Iris pigment epithelial cell (primary cell): Measurements from ENCODE around the gene ORMDL3.

ENCODE experiments used
- DNase-seq: peaks from one replicate; pipeline ENCODE4 v3.0.0-alpha.2; 2011; ENCODE audit warnings: low read depth

Gene ORMDL3, protein sequence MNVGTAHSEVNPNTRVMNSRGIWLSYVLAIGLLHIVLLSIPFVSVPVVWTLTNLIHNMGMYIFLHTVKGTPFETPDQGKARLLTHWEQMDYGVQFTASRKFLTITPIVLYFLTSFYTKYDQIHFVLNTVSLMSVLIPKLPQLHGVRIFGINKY

DNA sequence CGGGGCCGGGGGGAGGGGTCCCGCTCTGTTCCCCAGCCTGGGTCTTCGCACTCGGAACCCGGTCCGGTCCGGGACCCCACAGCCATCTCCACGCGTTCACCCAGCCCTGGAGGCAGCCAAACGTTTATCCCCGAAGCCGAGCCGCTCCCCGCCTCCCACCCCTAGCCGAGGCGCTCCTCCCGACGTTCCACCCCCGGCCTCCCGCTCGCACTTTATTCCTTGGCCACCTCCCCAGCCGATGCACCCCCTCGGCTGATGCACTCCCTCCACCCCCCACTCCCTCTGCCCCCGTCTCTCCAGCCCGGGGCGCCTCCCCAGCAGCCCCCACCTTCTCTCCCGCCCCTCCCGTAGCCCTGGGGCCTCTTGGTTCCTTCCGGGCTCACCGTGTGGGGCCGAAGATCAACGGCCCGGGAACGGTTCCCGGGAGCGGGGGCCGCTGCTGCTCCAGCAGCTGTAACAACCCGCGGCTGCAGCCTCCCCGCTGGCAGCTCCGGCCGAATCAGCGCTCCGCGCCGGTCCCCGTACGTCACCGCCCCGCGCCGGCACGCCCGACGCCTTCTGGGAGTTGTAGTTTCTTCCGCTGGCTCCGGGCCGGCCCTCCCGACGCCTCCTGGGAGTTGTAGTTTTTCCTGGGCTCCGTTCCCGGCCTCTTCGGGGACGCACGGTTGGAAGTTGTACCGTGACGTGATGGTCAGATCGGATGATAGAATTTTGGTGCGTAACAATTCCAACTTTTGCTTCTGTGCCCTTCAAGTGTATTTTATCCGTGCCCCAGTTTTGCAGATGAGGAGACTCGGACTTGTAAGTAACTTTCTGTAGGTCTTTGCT lies at the start of gene ORMDL3, which contains the start of gene LRRC3C:
Gene ORMDL3, minus strand, starts transcription at position 501 of the 828 bp plus-strand sequence. CDS start 3,398 bp downstream, outside the sequence.
Gene LRRC3C, plus strand, starts transcription at position 632 of the 828 bp plus-strand sequence. CDS start 13,792 bp downstream, outside the sequence.
- DNase-seq, result peak; percentile 93

DNA sequence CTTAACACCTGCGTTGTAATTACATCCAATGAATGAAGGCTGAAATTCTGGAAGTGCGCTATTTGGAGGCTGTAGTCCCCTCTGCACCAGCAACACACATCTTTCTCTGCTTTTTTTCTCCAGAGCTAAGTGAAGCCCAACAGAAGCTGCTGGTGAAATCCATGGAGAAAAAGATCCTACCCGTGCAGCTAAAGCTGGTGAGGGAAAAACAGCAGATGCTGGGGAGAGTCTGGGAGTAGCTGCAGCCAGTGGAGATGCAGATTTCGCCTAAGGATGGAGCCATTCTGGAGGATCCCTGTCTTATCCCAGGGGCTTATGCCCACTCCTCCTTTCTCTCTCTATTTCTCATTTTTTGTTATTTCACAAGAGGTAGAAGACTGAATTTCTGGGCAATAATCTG lies 48.4 kb upstream of the ORMDL3 start:
- DNase-seq, result no peak

DNA sequence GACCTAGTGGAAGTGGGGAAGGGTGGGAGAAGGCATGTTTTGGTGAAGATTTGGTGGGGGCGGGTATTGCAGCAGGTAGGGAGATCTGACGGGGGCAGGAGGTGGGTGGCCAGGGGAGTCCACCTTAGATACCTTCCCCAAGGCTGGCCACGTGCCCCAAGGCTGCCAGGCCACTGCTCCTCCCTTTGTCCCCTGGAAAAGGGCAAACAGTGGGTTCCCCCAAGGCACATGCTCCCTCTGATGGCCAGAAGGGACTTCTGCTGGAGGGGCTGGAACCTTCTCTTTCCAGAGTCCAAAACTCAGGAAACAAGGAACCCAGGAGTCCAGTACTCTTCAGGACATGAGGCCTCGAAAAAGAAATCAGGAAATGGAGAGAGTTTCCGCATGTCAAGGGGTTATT lies 47.0 kb upstream of the ORMDL3 start:
- no peak for DNase-seq

DNA sequence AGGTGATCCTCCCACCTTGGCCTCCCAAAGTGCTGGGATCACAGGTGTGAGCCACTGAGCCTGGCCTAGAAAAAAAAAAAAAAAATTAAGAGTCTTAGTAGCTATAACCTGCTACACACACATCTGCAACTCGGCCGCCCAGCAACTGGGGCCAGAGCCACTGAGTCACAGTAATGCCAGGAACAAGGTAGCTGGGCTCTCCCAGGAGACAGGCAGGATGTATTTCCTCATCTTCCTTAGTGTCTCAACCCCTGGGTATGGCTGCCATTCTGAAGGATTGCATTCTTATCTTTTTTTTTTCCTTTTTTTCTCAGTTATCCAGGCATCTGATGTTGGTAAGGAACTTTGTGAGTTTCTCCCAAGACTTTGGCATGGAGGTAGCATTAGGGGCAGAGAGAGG lies 46.1 kb upstream of the ORMDL3 start:
- peak; percentile 65 for DNase-seq

GRCh38 chr17:39972271-39972670 lies 44.9 kb upstream of the ORMDL3 start:
- no peak for DNase-seq

DNA sequence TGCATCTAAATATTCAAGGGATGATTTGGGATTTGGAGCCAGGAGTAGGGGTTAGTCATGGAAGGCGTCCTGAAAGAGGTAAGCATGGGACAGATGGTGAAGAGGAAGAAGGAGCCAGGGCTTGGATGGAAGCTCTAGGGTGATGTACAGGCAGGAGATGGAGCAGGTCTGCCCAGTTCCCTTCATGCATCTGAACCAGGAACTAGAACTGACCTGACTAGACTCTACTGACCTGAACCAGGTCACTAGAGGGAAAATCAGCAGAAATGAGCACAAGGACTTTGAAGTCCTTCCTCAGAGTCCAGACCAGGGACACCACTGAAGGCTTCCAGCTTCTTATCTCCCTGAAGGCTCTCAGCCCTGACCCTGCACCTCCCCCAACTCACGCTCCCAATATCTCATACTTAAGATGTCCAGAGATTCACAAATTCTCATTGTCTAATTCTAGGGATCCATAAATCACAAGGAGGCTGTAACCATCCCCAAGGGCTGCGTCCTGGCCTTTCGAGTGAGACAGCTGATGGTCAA lies 43.7 kb upstream of the ORMDL3 start:
- DNase-seq, result no peak

DNA sequence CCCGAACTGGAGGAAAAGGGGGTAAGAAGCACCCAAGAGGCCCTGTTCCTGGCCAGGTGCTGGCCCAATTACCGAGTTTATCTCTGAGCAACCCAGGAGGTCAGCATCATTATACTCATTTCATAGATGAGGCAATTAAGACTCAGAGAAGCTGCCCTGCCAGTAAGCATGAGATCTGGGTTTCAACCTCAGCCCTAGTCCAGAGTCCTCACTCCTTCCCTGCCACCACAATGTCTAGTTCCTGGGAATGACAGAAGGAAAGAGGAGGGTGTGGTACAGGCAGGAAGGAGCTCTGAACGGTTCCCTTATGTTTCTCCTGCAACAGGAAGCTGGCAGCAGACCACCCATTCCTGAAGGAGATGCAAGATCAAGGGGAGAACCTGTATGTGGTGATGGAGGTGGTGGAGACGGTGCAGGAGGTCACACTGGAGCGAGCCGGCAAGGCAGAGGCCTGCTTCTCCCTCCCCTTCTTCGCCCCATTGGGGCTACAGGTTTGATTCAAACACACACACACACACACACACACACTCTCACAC lies 42.8 kb upstream of the ORMDL3 start:
- no peak for DNase-seq

GRCh38 chr17:39969375-39969774 lies 42.0 kb upstream of the ORMDL3 start:
- no peak for DNase-seq

GRCh38 chr17:39968761-39969160 lies 41.4 kb upstream of the ORMDL3 start:
- DNase-seq, result no peak

DNA sequence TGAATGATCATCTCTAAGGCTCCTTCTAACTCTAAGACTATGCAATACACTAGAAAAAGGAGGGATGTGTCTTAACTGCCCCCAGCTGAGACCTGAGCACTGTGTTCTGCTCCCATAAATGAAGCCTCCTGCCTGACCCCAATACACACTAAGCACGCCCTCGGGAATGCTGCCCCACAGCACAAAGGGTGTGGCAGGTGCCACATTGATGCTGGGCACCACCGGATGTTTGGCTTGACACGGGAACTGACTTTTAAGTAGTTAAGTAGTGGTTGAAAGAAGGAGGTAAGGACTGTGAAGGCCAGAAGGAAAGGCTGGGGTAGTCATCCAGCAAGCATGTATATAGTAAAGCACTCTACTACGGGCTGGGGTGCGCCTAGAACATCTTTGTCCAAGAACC lies 39.4 kb upstream of the ORMDL3 start:
- DNase-seq, result no peak

DNA sequence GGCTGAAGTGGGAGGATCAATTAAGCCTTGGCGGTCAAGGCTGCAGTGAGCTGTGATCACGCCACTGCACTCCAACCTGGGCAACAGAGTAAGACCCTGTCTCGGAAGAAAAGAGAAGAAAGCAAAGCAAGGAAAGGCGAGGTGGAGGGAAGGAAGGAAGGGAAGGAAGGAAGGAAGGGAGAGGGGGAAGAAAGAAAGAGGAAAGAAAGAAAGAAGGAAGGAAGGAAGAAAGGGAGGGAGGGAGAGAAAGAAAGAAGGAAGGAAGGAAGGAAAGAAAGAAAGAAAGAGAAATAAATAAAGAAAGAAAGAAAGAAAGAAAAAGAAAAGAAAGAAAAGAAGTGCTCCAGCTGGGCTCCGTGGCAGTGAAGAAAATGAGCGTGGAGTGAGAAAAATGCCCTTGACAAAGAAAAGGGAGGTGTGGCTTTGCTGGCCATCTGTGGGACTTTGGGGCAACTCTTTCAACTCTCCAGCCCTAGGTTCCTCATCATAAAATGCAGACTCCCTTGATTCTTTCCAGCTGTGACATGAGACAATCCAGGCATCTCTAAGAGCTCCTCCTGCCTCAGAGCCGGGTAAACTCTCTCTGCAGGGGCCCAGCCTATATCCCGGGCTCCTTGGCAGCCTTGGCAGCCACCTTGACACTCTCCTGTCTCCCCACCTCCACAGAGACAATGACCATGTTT lies 37.8 kb upstream of the ORMDL3 start:
- no peak for DNase-seq

DNA sequence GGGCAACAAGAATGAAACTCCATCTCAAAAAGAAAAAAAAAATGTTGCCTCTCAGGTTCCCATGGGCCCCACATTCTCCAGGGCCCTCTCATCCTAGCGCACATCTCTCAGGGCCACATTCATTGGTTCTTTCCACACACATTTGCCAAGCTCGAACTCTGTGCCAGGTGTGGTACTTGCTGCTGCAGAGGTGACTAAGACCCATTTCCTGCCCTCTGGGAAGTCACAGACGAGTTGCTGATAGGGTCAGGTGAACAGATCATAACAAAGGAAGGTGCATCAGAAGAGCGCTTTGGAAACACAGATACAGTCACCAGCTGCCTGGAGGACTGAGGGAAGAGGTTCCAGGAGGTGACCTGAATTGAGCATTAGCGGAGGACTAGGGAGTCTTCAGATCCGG lies 36.4 kb upstream of the ORMDL3 start:
- no peak for DNase-seq

GRCh38 chr17:39962642-39963220 lies 35.3 kb upstream of the ORMDL3 start, which contains the start of gene GSDMA:
GSDMA (plus strand) TSS chr17:39963004; CDS start chr17:39965688, 2,684 bp downstream.
- no peak for DNase-seq

- DNase-seq, result no peak
Measured at GRCh38 chr17:39960524-39961041, 33.2 kb upstream of the ORMDL3 start.

GRCh38 chr17:39955726-39956225 lies 28.4 kb upstream of the ORMDL3 start:
- no peak for DNase-seq

DNA sequence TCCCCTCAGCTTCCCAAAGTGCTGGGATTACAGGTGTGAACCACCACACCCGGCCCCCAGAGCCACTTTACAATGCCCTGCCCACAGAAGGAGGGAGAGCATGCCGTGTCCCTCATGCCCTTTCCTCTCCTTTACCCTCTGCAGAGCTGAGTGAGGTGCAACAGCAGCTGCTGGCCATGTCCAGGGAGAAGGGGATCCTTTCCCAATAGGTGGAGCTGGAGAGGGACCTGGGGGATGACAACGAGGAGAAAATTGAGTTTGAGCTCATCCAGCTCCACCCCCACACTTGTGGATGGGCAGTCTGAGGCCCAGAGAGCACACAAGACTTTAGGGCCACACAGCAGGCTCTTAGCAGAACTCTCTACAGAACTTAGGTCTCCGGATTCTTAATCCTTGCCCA lies 27.5 kb upstream of the ORMDL3 start:
- no peak for DNase-seq

- DNase-seq, result no peak
Measured at GRCh38 chr17:39953471-39953888, 26.1 kb upstream of the ORMDL3 start.

DNA sequence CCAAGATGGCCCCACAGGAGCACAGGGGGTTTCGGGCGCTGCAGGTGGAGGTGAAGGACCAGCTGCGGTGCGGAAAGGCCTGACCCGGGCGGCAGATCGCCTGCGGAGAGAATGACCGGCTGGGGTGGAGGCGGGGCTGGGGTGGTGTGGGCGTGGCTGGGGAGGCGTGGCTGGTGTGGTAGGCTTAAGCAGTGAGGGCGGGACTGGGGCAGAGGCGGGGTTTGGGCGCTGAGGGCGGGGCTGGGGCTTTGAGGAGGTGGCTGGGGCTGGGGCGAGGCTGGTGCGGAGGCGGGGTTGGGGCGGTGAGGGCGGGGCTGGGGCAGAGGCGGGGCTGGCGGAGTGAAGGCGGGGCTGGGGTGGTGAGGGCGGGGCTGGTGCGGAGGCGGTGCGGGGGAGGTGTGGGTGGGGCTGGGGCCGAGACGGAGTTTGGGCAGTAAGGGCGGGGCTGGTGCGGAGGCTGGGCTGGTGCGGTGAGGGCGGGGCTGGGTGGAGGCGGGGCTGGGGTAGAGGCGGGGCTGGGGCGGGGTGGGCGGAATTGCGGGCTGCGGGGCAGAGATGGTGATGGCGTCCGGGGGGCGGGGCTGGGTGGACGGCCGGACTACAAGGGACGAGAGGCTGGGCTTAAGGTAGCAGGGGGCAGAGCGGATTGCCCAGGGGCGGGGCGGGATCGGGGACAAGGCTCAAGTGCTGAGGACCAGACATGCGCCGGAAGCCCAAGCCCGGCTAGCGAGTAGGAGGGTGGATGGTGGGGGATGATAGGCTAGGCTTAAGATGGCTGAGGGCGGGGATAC lies 25.5 kb upstream of the ORMDL3 start:
- DNase-seq, result peak; percentile 96

DNA sequence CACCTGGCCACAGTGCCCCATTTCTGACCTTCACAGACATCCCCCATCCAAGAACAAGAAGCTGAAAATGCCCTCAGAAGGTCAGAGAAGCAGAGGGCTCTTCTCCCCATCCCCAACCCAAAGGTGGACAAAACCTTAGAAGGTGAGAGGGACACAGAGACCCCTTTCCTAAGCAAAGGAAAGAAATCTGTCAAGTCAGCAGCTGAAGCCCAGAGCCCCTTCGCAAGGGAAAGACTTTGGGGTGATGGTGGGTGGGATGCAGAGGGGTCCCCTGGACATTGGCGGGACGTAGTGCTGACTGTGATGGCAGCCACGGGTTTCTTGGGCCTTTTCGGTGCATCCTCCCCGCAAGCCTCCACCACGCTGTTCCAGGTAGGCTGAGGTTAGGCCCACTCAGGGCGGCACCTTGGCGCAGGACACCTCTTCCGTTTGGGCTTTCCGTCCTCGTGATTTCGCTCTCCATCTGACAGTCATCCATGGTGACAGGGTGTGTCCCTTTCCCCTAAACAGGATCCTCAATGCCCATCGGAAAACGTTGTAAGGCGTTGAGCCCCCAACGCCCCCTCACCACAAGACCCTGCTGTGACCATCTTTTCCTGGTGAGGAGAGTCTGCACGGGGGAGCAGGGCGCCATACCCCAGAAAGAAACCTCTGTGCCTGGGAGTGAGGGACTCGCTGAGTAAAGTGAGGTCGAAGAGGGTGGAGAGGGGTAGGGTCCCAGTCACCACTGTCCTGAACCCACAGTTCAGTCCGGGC lies 24.7 kb upstream of the ORMDL3 start:
- DNase-seq, result no peak

DNA sequence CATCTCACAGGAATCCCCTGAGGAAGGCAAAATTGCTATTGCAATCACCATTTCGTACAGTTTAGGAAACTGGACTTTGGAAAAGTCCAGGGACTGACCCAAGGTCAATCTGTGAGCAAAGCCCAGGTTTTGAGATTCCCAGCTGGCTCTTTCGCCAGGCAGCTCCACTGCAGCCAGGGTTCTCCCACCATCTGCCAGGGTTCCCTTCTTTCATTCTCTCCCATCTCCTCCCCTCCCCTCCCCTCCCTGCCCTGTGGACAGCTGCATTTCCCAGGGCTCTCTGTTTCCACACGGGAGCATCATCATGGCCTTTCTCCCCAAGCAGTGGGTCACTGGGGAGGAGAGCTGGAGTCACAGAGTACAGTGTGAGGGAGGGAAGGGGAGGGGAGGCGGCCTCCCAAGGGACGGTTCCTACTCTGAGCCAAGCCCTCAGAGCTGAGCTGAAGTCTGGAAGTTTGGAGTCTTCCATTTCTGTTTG lies 23.5 kb upstream of the ORMDL3 start:
- DNase-seq, result no peak
